ENCODE data around the gene WNT8B.

DNA sequence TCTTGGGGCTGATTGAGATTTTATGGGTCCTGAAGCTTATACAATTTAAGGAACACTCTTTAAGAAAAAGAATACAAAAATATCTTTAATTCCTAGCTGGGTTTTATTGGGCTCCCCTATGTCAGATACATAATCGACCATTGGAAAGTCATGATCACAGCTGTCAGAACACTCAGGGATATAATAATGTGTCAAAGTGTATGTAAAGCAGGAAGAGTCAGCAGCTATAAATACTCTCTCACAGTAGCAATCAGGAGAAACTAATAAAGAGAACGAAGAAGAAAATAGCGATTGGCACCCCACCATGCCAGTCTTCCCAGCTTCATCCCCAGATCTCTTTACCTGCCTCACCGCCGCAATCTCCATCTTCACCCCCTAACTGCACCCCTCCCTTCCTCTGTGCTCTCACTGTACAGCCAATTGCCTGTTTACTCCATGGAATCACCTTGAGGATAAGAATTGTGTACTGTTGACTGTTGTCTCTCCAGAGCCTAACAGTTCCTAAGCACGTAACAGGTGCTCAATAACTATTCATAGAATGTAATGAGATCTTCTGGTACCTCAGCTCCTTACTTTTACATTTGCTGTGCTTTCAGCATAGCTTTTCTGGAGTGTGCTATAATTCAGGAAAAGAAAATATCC is 24.0 kb upstream of the WNT8B start:
- TF ChIP-seq, protein P1, sequence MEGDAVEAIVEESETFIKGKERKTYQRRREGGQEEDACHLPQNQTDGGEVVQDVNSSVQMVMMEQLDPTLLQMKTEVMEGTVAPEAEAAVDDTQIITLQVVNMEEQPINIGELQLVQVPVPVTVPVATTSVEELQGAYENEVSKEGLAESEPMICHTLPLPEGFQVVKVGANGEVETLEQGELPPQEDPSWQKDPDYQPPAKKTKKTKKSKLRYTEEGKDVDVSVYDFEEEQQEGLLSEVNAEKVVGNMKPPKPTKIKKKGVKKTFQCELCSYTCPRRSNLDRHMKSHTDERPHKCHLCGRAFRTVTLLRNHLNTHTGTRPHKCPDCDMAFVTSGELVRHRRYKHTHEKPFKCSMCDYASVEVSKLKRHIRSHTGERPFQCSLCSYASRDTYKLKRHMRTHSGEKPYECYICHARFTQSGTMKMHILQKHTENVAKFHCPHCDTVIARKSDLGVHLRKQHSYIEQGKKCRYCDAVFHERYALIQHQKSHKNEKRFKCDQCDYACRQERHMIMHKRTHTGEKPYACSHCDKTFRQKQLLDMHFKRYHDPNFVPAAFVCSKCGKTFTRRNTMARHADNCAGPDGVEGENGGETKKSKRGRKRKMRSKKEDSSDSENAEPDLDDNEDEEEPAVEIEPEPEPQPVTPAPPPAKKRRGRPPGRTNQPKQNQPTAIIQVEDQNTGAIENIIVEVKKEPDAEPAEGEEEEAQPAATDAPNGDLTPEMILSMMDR (IDR thresholded peaks at IDR 0.05; ENCODE audit: poor library complexity, severe bottlenecking): no peak
- TF ChIP-seq RAD21 (conservative IDR thresholded peaks at IDR 0.05) (no peak), POLR2AphosphoS5 (IDR thresholded peaks at IDR 0.05) (no peak), SMC3 (conservative IDR thresholded peaks at IDR 0.05; ENCODE audit: poor library complexity) (no peak), EP300 (conservative IDR thresholded peaks at IDR 0.05; ENCODE audit: poor library complexity, severe bottlenecking) (no peak)
- TF ChIP-seq, protein P2, sequence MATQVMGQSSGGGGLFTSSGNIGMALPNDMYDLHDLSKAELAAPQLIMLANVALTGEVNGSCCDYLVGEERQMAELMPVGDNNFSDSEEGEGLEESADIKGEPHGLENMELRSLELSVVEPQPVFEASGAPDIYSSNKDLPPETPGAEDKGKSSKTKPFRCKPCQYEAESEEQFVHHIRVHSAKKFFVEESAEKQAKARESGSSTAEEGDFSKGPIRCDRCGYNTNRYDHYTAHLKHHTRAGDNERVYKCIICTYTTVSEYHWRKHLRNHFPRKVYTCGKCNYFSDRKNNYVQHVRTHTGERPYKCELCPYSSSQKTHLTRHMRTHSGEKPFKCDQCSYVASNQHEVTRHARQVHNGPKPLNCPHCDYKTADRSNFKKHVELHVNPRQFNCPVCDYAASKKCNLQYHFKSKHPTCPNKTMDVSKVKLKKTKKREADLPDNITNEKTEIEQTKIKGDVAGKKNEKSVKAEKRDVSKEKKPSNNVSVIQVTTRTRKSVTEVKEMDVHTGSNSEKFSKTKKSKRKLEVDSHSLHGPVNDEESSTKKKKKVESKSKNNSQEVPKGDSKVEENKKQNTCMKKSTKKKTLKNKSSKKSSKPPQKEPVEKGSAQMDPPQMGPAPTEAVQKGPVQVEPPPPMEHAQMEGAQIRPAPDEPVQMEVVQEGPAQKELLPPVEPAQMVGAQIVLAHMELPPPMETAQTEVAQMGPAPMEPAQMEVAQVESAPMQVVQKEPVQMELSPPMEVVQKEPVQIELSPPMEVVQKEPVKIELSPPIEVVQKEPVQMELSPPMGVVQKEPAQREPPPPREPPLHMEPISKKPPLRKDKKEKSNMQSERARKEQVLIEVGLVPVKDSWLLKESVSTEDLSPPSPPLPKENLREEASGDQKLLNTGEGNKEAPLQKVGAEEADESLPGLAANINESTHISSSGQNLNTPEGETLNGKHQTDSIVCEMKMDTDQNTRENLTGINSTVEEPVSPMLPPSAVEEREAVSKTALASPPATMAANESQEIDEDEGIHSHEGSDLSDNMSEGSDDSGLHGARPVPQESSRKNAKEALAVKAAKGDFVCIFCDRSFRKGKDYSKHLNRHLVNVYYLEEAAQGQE (IDR thresholded peaks at IDR 0.05; ENCODE audit: borderline replicate concordance): no peak
